Measurements from ENCODE around the gene TRAPPC2L. TPM values are rescaled to one million over a fixed set of nuclear protein-coding genes. Genes with fewer than 3 reads are reported as not detected.

TRAPPC2L gene
- polyA plus RNA-seq, 3 donors = 38.8 to 89.3 (median 82.4) TPM

GRCh38 chr16:88906020-88906419, 49.1 kb downstream of the TRAPPC2L start:
- H3K27me3 Mint-ChIP-seq (ENCODE audit: low read depth in 3 of 3) = no peaks in the 10 kb centered on the region
- peak overlapping the region in 1 of 7 donors; percentile 77 for H3K27ac Mint-ChIP-seq
- H3K4me3 ChIP-seq (replicated peaks in 1 of 3; ENCODE audit: low read depth in 2 of 3, low read length in 3 of 3) = no peak overlapping the region
- no peaks in the 10 kb centered on the region for H3K9me3 ChIP-seq (replicated peaks in 1 of 2; ENCODE audit: control insufficient read depth in 1 of 2, insufficient read depth in 1 of 2, low read length in 2 of 2)
- peaks cover 9% of the 10 kb centered on the region for H3K4me1 Mint-ChIP-seq
- H3K9me3 Mint-ChIP-seq = peaks cover 0 to 2% (median 0%) of the 10 kb centered on the region in 7 donors
- no peak for DNase-seq
- peaks cover 57% of the 10 kb centered on the region for H3K79me2 ChIP-seq (ENCODE audit: insufficient read depth, low read length)
- no peak overlapping the region for H3K4me2 ChIP-seq (replicated peaks; ENCODE audit: extremely low read depth, low read length, poor library complexity, severe bottlenecking)
- WGBS (ENCODE audit: insufficient coverage) = 58% methylated on average over 13 of the region's 16 CpGs
- peaks cover 100% of the 10 kb centered on the region for H4K20me1 ChIP-seq (ENCODE audit: insufficient read depth, low read length)
- no peak overlapping the region for H2AFZ ChIP-seq (ENCODE audit: insufficient read depth, low read depth, low read length, poor library complexity, severe bottlenecking)
- no peak for TF ChIP-seq CTCF (IDR thresholded peaks at IDR 0.05)
- H3K4me1 ChIP-seq (ENCODE audit: control insufficient read depth in 1 of 2, insufficient read depth in 2 of 2, low read length in 2 of 2) = peaks cover 0 to 8% of the 10 kb centered on the region in 2 donors
- intact Hi-C loops (cut with micrococcal nuclease) = no loop called here
- no peak overlapping the region for H3K9ac ChIP-seq (ENCODE audit: insufficient read depth, low read length, poor library complexity, severe bottlenecking)
- peaks cover 11 to 30% of the 10 kb centered on the region in 2 donors for H3K36me3 Mint-ChIP-seq
- no peak overlapping the region for H3K4me3 Mint-ChIP-seq
- no peaks in the 10 kb centered on the region for H3K27me3 ChIP-seq (ENCODE audit: control insufficient read depth in 2 of 2, insufficient read depth in 2 of 2, low read length in 2 of 2)
- H3K36me3 ChIP-seq (replicated peaks in 1 of 2; ENCODE audit: control insufficient read depth in 1 of 2, insufficient read depth in 2 of 2, low read length in 2 of 2) = peaks cover 24 to 40% of the 10 kb centered on the region in 2 donors
- H3K27ac ChIP-seq (ENCODE audit: low read depth in 1 of 2, low read length in 2 of 2) = no peak overlapping the region

- TF ChIP-seq CTCF (IDR thresholded peaks at IDR 0.05) = no peak
- Histone ChIP-seq H3K9ac (ENCODE audit: insufficient read depth, low read length, poor library complexity, severe bottlenecking) (no peak overlapping the region), H3K4me2 (replicated peaks; ENCODE audit: extremely low read depth, low read length, poor library complexity, severe bottlenecking) (no peak overlapping the region), H3K27ac (ENCODE audit: low read depth in 1 of 2, low read length in 2 of 2) (no peak overlapping the region), H3K4me1 (ENCODE audit: control insufficient read depth in 1 of 2, insufficient read depth in 2 of 2, low read length in 2 of 2) (peaks cover 0 to 8% of the 10 kb centered on the region in 2 donors), H3K79me2 (ENCODE audit: insufficient read depth, low read length) (peaks cover 61% of the 10 kb centered on the region), H3K27me3 (ENCODE audit: control insufficient read depth in 2 of 2, insufficient read depth in 2 of 2, low read length in 2 of 2) (no peaks in the 10 kb centered on the region), H2AFZ (ENCODE audit: insufficient read depth, low read depth, low read length, poor library complexity, severe bottlenecking) (no peak overlapping the region), H3K9me3 (replicated peaks in 1 of 2; ENCODE audit: control insufficient read depth in 1 of 2, insufficient read depth in 1 of 2, low read length in 2 of 2) (no peaks in the 10 kb centered on the region), H3K36me3 (replicated peaks in 1 of 2; ENCODE audit: control insufficient read depth in 1 of 2, insufficient read depth in 2 of 2, low read length in 2 of 2) (peaks cover 20 to 34% of the 10 kb centered on the region in 2 donors), H4K20me1 (ENCODE audit: insufficient read depth, low read length) (peaks cover 100% of the 10 kb centered on the region), H3K4me3 (replicated peaks in 1 of 3; ENCODE audit: low read depth in 2 of 3, low read length in 3 of 3) (no peak overlapping the region)
- no peak overlapping the region for H3K27ac Mint-ChIP-seq
- H3K27me3 Mint-ChIP-seq (ENCODE audit: low read depth in 3 of 3) = no peaks in the 10 kb centered on the region
- no peak for DNase-seq
- WGBS (ENCODE audit: insufficient coverage) = 80% methylated on average over 21 of the region's 22 CpGs
- no peak overlapping the region for H3K4me3 Mint-ChIP-seq
- H3K9me3 Mint-ChIP-seq = peaks cover 0 to 2% (median 0%) of the 10 kb centered on the region in 7 donors
- peaks cover 9 to 28% of the 10 kb centered on the region in 2 donors for H3K36me3 Mint-ChIP-seq
- H3K4me1 Mint-ChIP-seq = peaks cover 9% of the 10 kb centered on the region
- intact Hi-C loops (cut with micrococcal nuclease) = no loop called here
Observed at GRCh38 chr16:88906535-88907105, 49.7 kb downstream of the TRAPPC2L start.
